Sciatic nerve (tissue), 2 donors: Measurements from ENCODE around the gene KREMEN1. TPM values are rescaled to one million over a fixed set of nuclear protein-coding genes. Genes with fewer than 3 reads are reported as not detected.
"Not testable (repeated sequence)": the region's sequence is repeated elsewhere in the genome, so short reads cannot be mapped to it uniquely, and the experiment has no call there.

Experiments used
- ATAC-seq: fragments of 200-7000 bp; cut with Tn5 transposase; one replicate; pipeline ENCODE4 v1.9.1; 2020; ENCODE audit warnings: mild to moderate bottlenecking, moderate library complexity
- DNase-seq: peaks from one replicate; pipeline ENCODE4 v3.0.0-alpha.2; 2020; ENCODE audit warnings: low spot score
- intact Hi-C: fragments of 100-400 bp; cut with DNase I; formaldehyde crosslinking; loops from one replicate; pipeline ENCODE4 v1.14.2; 2022
- total RNA-seq: library from RNA; stranded (reverse); fragmentation: NEBNext Ultra II Directional; extraction: Animal tissue kit (Norgen Biotek cat#: 25700); gene quantifications from one replicate; pipeline ENCODE4 v1.2.1, GENCODE V29; 2021
- donor health status: DM: no; HTN: no; CAD: no.
- donor health status: DM: no; HTN: no; CAD: no.

The KREMEN1 gene
- total RNA-seq, 1 donor from 2014 or later: 21.5 TPM

DNA sequence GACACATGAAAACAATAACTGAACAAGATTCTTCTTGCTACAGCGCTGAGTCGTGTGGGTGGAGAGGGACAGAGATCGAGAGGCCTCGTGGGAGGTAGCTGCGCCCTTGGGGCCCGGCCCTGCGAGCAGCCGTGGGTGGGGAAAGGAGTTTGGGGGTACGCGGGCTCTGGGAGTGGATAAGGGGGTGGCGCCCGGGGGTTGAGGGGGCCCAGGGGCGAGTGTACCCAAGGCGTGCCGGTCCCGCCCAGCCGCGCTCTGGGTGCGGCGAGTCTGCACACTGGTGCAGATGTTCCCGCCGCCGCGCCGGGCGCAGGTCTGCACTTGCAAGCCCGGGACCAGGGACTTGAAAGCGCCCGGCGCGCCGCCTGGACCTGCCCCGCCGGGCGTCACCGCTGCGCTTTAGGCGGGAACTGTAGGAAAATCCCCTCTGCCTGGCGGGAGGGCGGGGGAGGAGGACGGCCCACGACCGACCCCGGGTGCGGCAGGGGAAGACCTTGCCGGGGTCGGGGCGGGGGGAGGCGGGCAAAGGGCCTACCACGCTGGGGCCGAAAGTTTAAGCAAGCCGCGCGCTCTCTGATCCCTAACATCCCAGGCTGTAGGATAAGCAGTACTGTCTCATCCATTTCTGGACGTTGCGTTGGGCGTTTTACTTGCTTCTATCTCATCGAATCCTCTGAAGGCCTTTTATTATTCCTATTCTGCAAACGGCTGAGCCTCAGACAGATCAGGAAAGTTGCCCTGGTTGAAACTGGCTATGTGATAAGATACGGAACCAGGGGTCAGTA is 1.4 kb upstream of the KREMEN1 start:
- intact Hi-C loops: no loop called here
- ATAC-seq (peak; percentile 22), DNase-seq (no peak)

DNA sequence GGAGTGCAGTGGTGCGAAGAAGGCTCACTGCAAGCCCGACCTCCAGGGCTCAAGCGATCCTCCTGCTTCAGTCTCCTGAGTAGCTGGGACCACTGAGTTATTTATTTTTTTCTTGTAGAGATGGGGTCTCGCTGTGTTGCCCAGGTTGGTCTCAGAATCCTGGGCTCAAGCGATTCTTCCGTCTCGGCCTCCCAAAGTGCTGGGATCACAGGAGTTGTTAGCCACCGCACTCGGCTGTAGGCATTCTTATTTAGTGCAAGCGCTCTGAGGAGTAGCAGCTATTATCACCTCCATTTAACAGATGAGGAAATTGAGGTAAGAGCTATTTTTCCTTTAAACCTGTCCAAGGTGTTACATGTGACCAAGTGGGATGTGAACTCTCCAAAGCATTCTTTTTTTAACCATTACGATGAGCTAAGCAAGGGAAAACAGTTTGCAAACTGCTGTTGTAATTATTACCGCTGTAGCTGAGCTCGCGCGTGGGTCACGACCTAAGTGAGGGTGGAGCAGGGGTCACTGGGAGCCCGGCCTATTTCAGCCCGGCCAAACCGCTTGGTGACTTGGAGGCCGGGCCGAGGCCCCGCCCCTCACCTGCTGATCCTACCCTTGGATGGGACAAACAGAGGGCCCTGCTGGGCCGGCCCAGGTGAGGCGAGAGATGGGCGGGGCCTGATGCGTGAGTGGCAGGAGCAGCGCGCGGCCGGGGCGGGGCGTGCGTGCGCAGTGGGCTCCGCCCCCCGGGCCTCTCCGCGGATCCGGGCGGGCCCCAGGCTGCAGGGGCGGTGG is 449 bp upstream of the KREMEN1 start:
- ATAC-seq (peak; percentile 88), DNase-seq (peak; percentile 92)
- intact Hi-C loops: no loop called here

DNA sequence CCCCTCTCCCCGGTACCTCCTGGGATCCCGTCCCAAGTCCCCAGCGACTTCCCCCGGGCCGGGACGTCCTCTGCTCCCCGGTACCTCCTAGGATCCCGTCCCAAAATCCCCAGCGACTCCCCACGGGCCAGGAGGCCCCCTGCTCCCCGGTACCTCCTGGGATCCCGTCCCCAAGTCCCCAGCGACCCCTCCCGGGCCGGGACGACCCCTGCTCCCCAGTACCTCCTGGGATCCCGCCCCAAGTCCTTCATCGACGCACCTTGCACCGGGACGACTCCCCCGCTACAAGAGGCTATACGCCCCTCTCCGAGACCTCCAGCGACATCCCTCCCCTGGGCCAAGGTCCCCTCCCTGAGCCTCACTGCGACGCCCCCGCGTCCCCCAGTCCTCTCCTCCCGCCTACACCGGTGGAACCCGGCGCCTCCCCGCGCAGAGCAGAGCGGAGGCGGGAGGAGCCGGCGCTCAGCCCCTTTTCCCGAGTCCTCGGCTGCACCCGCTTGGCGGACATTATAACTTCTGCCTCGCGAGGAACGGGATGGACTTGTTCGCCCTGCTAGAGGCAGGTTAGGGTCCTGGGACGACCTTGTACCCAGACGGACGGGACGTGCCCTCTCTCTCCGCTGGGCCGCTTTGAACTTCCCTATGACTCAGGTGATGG is 912 bp downstream of the KREMEN1 start:
- intact Hi-C loops: no loop called here
- DNase-seq (peak; percentile 74), ATAC-seq (peak; percentile 74)

GRCh38 chr22:29074276-29074772 is 1.5 kb downstream of the KREMEN1 start:
- intact Hi-C loops: no loop called here
- no peak for DNase-seq
- ATAC-seq: peak; percentile 4

GRCh38 chr22:29078036-29078868 is 5.4 kb downstream of the KREMEN1 start:
- intact Hi-C loops: no loop called here
- no peak for DNase-seq
- no peak for ATAC-seq

DNA sequence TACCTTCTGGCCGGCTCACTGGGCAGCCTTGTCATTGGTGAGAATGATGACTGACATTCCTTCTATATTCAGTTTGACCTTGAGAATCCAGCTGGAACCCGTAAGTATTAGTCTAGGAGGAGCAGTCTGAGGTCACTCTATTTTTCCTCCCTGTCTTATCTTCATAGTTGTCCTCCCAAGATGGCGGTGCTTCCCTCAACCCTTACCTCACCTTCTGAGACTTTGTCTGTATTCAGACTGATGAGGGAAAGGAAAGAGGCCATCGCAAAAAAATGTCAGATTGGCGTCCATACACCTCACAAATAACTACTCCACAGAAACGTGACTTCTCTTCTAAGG is 6.0 kb downstream of the KREMEN1 start:
- no peak for ATAC-seq
- intact Hi-C loops: no loop called here
- DNase-seq: no peak

DNA sequence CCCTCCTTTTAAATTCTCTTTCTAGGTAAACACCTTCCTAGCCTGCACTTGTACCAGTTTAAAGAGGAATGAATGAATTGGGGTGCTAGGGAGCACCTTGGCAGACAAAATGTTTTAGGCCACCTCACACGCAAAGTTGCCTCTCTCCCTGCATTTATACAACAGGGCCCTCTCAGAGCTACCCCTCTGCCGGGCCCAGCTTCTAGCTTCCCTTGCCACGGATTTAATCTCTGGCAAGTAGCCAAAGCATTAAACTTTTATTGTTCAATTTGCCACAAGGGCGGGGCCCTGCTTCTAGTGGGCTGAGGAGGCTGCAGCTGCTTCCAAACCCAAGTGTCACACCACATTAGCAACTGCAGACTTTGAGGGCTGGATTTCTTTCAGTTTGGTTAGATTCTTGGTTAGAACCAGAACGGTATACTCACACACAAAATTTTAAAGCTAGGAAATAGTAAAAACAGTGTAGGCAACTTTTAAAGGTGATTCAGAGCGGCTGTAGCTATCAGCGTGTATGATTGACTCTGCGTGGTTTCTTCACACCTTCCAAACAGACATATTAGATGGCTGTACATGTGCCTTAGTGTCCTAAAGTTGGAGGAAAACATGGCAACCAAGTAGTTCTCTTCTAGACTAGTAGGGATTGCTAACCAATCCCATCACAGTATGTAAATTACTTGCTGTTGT is 6.5 kb downstream of the KREMEN1 start:
- DNase-seq (no peak), ATAC-seq (no peak)
- intact Hi-C loops: no loop called here

DNA sequence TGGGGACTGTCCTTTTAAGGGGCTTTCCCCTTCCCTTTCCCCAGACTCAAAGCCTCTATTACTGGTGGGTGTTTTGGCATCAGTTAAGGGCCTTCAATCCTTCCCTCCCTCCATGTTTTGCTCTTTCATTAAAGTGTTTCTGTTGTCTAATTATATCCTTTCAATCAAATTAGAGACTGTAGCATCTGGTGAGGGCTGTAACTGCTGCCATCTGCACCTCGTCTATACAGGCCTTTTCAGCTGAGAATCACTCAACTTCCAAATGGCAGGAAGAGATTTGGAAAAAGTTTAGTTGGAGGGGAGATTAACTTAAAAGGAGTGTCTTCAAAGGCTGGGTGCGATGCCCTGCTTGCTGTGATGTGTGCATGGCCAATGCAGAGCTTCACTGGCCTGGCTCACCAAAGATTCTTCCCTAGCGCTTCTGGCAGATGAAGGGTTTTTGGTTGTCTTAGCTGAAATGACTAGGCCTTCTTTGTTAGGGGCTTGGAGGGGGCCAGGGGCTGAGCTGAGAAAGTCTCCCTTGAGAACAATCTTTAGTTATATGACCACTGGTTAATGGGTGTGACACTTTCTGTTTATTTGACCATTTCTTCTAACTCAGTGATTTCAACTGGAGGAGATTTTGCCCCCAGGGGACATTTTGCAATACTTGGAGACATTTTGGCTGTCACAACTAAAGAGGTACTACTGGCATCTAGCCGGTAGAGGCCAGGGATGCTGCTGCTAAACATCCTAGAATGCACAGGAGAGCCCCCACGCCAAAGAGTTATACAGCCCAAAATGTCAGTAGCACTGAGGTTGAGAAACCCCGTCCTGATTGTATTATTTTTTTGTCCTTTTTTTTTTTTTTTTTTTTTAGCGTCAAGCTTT is 7.5 kb downstream of the KREMEN1 start:
- no peak for DNase-seq
- ATAC-seq: peak; percentile 78
- intact Hi-C loops: no loop called here

GRCh38 chr22:29081517-29082236 is 8.8 kb downstream of the KREMEN1 start:
- peak; percentile 61 for ATAC-seq
- no peak for DNase-seq
- intact Hi-C loops: no loop called here

- ATAC-seq (no peak), DNase-seq (no peak)
- intact Hi-C loops: no loop called here
Measured at GRCh38 chr22:29082826-29083545, 10.2 kb downstream of the KREMEN1 start.

DNA sequence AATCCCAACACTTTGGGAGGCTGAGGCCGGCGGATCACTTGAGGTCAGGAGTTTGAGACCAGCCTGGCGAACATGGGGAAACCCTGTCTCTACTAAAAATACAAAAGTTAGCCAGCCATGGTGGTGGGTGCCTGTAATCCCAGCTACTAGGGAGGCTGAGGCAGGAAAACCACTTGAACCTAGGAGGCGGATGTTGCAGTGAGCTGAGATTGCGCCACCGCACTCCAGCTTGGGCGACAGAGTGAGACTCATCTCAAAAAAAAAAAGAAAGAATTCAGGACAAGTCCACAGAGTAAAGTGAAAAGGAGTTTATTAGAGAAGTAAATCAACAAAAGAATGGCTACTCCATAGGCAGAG is 10.7 kb downstream of the KREMEN1 start:
- intact Hi-C loops, ATAC-seq, DNase-seq: not testable (repeated sequence)

GRCh38 chr22:29083933-29084591 is 11.2 kb downstream of the KREMEN1 start:
- no peak for ATAC-seq
- intact Hi-C loops: no loop called here

GRCh38 chr22:29087012-29087411 is 14.2 kb downstream of the KREMEN1 start:
- ATAC-seq: no peak
- DNase-seq: no peak
- intact Hi-C loops: no loop called here

More at GRCh38 chr22:29083933-29084591, 11.2 kb downstream of the KREMEN1 start:
- no peak for DNase-seq

GRCh38 chr22:29088809-29089208 is 16.0 kb downstream of the KREMEN1 start:
- ATAC-seq (no peak), DNase-seq (no peak)
- intact Hi-C loops: no loop called here

DNA sequence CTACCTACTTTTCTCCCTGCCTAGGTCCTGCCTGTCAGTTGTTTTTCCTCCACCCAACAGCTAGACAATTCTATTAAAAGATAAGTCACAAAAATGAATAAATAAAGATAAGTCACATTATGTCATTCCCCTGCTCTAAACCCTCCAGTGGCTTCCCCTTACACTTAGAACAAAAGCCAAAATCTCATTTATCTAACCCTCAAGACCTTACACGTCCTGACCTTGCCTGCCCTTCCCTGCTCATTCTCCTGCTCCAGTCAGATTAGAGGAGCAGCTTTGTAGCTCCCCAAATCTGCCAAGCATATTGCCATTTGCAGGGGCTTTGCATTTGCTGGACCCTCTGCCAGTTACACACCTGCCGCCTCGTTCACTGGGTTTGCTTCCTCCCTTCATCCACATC is 16.7 kb downstream of the KREMEN1 start:
- ATAC-seq (no peak), DNase-seq (no peak)
- intact Hi-C loops: no loop called here

DNA sequence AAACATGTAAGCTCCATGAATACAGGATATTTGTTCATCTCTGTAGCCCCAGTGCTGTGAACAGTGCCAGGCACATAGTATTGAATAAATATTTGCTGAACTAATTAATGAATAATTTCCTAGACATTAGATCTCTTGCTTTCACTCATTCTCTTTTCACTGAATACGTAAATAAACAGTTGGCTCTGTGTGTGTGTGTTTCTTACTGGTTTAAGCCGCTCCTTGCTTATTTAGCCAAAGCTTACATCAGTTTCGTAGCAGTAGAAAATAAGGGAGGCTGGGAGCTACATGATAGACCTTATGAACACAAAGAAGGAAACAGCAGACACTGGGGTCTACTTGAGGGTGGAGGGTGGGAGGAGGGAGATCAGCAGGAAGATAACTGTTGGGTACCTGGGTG is 17.2 kb downstream of the KREMEN1 start:
- intact Hi-C loops: no loop called here
- DNase-seq: no peak
- no peak for ATAC-seq
